Fibroblast of mammary gland (primary cell): ENCODE results near the gene SDCCAG8.
"Not testable (repeated sequence)": the region's sequence is repeated elsewhere in the genome, so short reads cannot be mapped to it uniquely, and the experiment has no call there.

Experiments used
- DNase-seq: peaks from one replicate; pipeline ENCODE4 v3.0.0-alpha.2; 2010; ENCODE audit warnings: low read depth
- H3K4me3 ChIP-seq: 2 replicates; pipeline ENCODE4 v1.5.1; 2011; ENCODE audit warnings: low read depth, mild to moderate bottlenecking, low read length, moderate library complexity; ENCODE audit not compliant: control insufficient read depth
- TF ChIP-seq, protein P1 (sequence below): conservative IDR thresholded peaks from 2 replicates; pipeline ENCODE4 v1.5.1; 2011; ENCODE audit warnings: low read depth, low read length, inconsistent platforms; ENCODE audit not compliant: control insufficient read depth, insufficient read depth

Gene SDCCAG8

DNA sequence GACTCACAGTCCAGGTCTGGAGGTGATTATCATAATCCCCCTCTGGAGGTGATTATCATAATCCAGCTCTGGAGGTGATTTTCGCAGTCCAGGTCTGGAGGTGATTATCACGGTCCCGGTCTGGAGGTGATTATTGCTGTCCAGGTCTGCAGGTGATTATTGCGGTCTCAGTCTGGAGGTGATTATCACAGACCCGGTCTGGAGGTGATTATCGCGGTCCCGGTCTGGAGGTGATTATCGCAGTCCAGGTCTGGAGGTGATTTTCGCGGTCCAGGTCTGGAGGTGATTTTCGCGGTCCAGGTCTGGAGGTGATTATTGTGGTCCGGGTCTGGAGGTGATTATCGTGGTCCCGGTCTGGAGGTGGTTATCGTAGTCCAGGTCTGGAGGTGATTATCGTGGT, 76.6 kb downstream of the SDCCAG8 start:
- no peak for DNase-seq
- TF ChIP-seq, protein P1, sequence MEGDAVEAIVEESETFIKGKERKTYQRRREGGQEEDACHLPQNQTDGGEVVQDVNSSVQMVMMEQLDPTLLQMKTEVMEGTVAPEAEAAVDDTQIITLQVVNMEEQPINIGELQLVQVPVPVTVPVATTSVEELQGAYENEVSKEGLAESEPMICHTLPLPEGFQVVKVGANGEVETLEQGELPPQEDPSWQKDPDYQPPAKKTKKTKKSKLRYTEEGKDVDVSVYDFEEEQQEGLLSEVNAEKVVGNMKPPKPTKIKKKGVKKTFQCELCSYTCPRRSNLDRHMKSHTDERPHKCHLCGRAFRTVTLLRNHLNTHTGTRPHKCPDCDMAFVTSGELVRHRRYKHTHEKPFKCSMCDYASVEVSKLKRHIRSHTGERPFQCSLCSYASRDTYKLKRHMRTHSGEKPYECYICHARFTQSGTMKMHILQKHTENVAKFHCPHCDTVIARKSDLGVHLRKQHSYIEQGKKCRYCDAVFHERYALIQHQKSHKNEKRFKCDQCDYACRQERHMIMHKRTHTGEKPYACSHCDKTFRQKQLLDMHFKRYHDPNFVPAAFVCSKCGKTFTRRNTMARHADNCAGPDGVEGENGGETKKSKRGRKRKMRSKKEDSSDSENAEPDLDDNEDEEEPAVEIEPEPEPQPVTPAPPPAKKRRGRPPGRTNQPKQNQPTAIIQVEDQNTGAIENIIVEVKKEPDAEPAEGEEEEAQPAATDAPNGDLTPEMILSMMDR = no peak
- no peak overlapping the region for H3K4me3 ChIP-seq

DNA sequence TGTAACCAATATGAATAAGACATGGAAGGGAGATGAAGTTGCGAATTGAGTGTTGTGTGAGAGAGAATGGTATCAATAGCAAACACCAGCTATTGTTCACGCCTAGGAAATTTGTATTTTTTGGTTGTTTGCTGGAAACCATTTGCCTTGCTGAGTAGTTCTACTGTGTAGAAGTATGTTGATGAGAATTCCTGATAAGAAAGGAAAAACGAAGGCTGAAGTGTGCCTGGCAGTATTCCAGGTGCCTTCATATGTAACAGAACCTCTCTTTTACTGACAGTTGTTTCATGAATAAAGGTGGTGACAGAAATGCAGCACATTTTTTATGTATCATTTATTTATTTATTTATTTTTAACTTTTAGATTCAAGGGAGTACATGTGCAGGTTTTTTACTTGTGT, 79.5 kb downstream of the SDCCAG8 start:
- TF ChIP-seq, protein P1 = no peak
- DNase-seq = no peak
- no peak overlapping the region for H3K4me3 ChIP-seq

DNA sequence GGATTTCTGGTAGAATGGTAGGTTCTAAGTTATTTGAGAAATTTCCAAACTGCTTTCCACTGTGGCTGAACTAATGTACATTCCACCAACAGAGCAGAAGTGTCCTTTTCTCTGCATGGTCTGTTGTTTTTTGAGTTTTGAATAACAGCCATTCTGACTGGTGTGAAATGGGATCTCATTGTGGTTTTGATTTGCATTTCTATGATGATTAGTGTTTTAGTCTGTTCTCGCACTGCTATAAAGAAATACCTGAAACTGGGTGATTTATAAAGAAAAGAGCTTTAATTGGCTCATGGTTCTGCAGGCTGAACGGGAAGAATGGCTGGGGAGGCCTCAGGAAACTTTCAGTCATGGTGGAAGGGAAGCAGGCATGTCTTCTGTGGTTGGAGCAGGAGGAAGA, 80.3 kb downstream of the SDCCAG8 start:
- TF ChIP-seq, protein P1 = no peak

DNA sequence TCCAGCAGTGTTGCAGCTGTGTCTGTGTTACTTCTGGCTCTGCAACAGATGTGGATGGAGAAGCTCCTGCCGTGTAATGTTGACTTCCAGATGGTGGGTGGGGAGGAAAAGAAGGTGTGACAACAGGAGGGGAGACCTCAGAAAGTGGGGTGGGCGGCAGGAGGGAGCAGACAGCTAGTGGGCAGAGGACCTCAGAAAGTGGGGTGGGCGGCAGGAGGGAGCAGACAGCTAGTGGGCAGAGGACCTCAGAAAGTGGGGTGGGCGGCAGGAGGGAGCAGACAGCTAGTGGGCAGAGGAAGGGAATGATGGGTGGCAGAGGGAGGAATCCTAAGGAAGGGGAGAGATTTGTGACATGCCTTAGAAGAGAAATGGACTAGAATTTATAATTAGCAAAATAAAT, 83.0 kb downstream of the SDCCAG8 start:
- not testable (repeated sequence) for DNase-seq, H3K4me3 ChIP-seq

More for the DNA sequence above, 80.3 kb downstream of the SDCCAG8 start:
- no peak for DNase-seq
- no peak overlapping the region for H3K4me3 ChIP-seq

DNA sequence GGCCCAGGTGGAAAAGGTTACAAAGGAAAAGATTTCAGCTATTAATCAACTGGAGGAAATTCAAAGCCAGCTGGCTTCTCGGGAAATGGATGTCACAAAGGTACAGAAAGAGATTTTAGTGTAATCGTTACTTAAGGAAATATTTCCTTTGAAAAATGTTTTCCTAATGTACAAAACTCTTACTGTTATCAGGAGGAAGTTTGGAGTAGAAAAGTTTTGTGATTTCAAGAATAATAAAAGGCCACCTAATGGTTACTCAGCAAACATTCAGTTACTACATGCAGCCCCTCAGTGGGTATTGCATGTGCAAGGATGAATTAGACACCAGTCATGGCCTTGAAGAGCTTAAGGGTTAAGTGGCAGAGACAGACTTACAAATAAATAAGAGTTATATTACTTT, 85.2 kb downstream of the SDCCAG8 start:
- peak; percentile 43 for DNase-seq
- TF ChIP-seq, protein P1 = no peak
- no peak overlapping the region for H3K4me3 ChIP-seq

DNA sequence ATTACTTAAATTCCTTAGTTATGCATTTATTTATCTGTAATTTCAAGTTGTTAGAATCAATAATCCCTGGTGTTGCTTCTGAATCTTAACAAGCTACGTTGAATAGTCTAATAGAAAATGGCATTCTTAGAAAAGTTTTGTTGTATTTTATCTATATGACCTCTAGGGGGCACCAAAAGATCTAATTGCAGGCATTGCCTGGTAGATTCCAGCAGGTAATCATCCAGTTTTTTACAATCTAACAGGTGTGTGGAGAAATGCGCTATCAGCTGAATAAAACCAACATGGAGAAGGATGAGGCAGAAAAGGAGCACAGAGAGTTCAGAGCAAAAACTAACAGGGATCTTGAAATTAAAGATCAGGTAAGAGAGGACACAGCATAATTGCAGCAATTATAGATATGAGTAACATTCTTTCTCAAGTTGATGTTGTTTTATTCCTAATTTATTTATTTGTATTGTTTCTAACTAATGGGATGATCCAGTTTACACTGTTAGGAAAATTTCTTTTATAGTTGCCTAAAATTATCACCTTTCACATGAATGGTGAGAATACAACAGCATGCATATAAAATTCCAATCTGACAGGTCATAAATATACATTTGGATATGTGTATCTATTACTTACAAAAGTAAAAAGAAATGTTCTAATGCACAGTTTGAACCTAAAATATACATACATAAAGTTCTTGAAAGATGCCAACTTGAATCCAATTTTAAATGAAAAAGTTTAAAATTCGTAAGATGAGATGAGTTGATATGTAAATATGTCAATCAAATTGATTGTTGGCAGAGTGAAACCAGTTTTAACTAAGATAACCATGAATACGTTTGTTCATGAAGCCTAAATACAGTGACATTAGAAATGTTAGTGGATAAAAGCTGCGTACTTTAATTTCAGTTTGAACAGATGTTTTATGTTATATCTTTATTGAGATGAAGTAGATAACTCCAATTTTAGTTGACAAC, 88.4 kb downstream of the SDCCAG8 start:
- H3K4me3 ChIP-seq = no peak overlapping the region
- TF ChIP-seq, protein P1 = peak; percentile 60
- peak; percentile 49 for DNase-seq

DNA sequence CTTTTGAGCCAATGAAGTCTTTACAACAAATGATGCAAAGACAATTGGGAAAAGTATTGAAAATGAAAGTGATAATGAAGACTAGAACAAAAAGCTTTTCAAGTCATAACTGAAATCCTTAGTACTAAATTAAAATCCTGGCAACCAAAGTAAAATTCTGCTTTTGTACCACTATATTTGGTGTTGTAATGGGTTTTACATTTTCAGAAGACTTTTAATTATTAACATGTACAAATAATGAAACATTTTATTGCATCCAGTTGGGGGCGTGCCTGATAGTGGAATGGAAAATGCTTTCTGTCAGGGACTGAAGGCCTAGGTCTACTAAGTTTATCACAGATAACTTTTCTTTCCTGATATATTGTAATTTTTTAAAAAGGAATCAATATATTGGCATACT, 89.4 kb downstream of the SDCCAG8 start:
- no peak overlapping the region for H3K4me3 ChIP-seq
- TF ChIP-seq, protein P1 = no peak
- peak; percentile 34 for DNase-seq
